ACHN (cell line): ENCODE data around the gene AQP1.

Source experiments
- DNase-seq: peaks from one replicate; pipeline ENCODE4 v3.0.0-alpha.2; 2015
- in situ Hi-C: cut with HindIII; loops from 2 replicates; pipeline ENCODE4 v1.10.0; 2017; ENCODE audit warnings: low sequenced_read_pairs, low pct_ligation_motif_present, low pct_unique_long_range_greater_than_20kb

AQP1 gene

GRCh38 chr7:30880125-30880720 is 31.4 kb upstream of the AQP1 start:
- DNase-seq = no peak
- in situ Hi-C loops = no loop called here

- DNase-seq = no peak
Measured at GRCh38 chr7:30880941-30881340, 30.7 kb upstream of the AQP1 start.

DNA sequence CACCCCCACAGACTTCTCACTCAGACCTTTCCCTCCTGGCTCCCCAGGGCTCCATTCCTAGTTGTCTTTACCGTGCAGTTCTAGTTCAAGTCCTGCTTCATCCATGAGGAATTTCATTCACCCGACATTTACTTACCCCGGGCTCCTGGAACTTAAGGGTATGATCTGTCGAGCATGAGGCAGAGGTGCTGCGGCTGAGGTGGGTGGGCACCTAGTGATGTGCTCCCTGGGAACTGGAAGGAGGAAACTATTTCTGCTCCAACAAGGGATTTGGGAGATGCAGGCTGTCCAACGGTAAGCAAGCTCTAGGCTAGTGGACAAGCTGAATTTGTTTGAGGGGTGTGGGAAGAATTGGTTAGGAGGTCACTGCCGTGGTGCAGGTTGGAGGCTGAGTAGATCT is 30.2 kb upstream of the AQP1 start:
- in situ Hi-C loops = no loop called here
- DNase-seq = no peak

More at GRCh38 chr7:30880941-30881340, 30.7 kb upstream of the AQP1 start:
- in situ Hi-C loops = no loop called here

DNA sequence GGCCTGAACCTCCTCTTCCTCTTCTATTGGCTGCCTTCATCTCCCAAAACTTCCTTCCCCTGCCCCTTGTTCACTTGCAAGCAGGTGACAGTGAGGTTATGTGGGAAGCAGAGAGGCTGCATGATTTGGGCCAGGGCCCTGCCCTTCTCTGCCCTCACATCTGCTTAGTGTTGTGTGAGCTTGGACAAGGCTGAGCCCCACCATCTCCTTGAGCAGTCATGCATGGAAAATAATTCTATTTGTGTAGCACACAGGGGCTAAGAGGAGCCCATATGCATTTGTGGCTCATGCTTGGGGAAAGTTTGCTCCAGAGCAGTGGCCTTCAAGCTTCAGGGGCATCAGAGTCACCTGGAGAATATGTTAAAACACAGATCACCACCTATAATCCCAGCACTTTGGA is 26.8 kb upstream of the AQP1 start:
- DNase-seq = no peak
- in situ Hi-C loops = no loop called here

DNA sequence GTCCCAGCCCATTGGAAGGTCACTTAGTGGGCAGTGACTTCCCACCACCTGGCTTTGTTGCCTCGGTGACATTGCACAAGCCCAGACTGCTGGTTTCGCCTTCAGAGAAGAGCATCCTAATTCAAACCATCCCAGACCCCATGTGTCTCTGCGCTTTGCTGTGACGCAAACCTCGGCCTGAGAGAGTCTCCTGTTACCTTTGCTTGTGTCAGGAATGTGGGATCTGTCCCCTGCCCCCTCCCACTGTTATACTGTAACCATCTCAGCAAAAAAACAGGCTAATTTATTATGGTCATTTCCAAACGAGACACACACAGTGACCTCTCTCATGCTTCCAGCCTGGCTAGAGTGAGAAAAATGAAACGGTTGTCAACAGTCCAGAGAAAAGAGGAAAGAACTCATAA is 25.0 kb upstream of the AQP1 start:
- in situ Hi-C loops = no loop called here
- DNase-seq = no peak

GRCh38 chr7:30887464-30887872 is 24.2 kb upstream of the AQP1 start:
- no peak for DNase-seq
- in situ Hi-C loops = no loop called here

DNA sequence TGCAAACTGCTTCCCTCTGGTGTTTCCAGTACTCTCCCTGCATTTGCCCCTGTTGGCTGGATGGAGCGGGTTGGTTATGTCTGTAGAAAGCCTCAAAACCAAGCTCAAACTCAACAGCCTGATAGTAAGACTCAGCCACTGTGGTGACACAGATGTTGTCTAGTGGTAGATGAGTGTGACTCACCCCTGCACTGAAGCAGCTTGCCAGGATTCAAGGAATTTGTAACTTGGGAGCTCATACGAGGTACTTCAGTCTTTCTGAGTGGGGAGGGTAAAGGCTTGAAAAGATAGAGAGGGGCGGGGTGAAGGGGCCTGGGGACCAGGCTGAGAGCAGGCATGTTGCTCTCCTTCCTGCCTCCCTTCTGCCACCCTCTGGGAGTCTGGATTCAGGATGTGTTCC is 22.9 kb upstream of the AQP1 start:
- peak; percentile 90 for DNase-seq
- in situ Hi-C loops = no loop called here

- in situ Hi-C loops = no loop called here
- DNase-seq = no peak
Measured at GRCh38 chr7:30890226-30890625, 21.4 kb upstream of the AQP1 start.

DNA sequence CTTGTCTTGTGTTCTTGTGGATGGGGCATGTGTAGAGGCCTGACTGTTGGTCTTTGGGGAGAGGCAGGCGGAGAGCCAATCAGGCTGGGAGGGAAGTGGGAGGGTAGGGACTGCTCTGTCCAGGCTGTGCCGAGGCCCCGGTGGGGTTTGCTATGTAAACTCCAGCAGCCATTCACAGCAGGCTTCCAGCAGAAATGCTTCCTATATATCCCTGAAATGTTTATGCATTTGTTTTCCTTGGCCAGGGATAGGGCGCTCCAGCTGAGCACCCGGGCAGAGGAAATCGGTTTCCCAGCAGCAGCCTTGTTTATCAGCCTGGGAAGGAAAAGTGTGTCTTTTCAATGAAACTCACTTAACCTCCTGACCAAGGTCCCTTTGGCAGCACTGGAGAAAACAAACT is 18.3 kb upstream of the AQP1 start:
- no peak for DNase-seq
- in situ Hi-C loops = no loop called here

DNA sequence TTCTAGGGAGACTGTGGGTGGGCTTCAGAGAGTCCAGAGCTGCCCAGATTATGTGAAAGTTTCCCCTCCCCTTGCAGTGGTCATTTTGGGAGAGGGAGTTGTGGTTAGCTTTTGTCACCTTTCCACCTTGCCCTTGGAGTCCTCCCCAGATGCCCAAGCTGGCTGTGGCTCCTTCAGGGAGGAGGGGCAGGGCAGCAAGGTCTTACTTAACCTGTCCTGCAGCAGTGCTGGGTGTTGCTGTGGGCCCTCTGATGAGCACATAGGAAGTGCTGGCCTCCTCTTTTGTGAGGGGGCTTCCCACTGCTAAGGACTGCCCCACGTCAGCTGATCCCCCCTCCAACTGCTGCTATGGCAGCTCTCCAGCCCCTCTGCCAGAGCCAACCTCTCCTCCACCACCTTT is 17.6 kb upstream of the AQP1 start:
- in situ Hi-C loops = no loop called here
- DNase-seq = no peak

GRCh38 chr7:30894866-30895605 is 16.6 kb upstream of the AQP1 start:
- no peak for DNase-seq
- in situ Hi-C loops = no loop called here

DNA sequence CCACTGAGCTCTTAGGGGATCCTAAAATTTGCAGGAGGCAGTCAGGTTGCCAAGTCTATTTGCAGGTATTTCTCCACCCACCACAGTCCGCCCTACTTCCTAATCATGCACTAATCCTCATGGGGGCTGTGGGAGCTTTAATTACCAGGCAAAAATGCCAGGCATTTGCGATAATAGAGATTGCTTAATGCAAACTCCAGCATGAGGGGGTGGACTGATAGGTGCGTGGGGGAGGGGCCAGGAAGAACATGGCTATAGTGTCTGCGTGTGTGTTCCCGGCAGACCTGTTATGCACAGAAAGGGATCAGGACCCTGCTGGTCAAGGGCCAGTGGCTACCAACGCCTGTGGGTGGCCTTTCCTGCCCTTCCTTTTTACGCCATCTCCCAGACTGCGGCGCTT is 15.6 kb upstream of the AQP1 start:
- DNase-seq = no peak
- in situ Hi-C loops = no loop called here

DNA sequence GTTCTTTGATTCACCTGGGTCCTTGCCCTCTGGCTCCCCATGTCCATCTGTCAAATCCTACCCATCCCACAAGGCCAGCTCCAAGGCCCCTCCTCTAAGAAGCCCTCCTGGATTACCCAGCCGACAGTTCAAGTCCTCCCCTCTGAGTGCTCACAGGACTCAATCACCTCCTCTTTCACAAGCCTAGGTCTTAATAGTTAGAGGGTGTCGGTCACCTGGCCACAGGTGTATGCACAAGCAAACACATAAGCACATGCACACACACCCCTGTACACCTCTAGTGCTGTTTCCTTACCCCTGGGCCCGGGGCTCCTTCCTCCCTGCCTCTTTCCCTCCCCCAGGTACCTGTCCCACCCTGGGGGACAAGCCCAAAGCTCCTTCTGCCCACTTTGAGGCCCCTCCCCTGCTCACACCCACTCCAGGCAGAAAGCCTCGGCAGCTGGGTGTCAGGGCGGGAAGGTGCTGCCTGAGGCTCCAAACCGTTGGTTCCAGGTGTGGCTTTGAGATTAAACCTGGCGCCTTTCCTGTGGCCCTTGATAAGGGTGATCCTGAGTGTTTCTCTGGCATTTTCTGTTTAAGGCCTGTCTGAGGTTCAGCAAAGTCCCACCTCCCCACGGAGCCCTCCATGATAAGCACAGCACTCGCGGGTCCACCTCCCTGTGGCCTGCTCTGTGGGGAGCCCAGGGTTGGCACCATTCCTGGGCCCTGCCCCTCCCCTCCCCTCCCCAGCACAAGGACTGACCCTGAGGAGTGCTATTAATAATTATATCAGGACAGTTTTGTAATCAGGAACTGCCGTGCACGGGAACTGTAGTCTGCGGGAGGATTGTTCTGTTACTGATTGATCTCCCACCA is 14.6 kb upstream of the AQP1 start:
- in situ Hi-C loops = no loop called here
- peak; percentile 31 for DNase-seq

DNA sequence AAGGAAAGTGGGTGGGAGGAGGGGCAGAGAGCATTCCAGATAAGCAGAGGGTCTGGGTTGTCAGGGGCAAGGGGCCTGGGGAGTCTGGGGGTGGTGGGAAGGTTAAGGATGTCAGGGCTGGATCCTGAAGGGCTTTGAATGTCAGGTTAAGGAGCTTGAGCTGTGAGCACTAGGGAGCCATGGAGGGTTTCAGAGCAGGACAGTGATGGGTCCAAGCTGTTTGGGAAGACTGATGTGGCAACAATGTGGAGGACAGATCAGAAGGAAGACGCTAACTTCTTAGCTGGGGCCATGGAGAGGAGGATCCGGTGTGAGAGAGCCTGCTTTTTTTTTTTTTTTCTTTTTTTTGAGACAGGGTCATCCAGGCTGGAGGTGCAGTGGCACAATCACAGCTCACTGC is 13.9 kb upstream of the AQP1 start:
- in situ Hi-C loops = no loop called here
- no peak for DNase-seq

DNA sequence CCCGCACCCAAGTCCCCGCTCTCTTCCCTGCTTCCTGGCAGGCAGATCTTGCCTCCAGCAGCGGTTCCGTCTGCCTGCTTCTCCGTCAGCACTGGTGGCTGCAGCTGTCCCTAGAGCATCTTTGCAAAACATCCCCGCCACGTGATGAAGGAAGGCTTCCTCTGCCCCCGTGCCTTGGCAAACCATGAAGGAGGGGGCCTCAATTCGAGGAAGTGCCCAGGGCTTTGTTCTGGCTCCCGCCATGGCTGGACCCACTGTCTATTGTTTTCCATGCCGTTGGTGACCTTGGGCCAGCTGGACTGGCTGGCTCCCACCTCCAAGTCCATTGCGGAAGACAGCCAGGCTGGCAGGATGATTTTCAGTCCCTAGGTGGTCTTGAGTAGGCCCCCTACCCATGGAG is 13.2 kb upstream of the AQP1 start:
- in situ Hi-C loops = no loop called here

GRCh38 chr7:30899066-30899465 is 12.6 kb upstream of the AQP1 start:
- in situ Hi-C loops = no loop called here

More for the DNA sequence above, 13.2 kb upstream of the AQP1 start:
- DNase-seq = no peak

DNA sequence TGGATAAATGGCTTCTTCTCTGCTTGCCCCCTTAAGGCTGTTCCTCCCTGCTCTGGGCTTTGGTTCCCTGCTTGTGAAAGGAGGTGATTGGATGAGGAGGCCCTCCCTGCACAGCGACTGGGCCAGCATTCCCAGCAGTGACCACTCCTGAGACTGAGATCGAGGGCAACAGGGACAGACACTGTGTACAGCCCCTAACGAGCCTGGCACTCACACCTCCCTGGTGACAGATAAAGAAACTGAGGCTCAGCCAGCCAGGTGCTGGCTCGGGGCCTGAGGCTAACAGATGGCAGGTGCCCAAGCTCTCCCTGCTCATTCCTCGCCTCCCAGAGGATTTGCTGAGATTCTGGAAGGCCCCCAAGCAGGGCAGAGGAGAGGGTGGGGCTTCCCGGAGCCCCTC is 12.0 kb upstream of the AQP1 start:
- DNase-seq = no peak
- in situ Hi-C loops = no loop called here

More at GRCh38 chr7:30899066-30899465, 12.6 kb upstream of the AQP1 start:
- DNase-seq = no peak

- no peak for DNase-seq
Measured at GRCh38 chr7:30900053-30900452, 11.6 kb upstream of the AQP1 start.

DNA sequence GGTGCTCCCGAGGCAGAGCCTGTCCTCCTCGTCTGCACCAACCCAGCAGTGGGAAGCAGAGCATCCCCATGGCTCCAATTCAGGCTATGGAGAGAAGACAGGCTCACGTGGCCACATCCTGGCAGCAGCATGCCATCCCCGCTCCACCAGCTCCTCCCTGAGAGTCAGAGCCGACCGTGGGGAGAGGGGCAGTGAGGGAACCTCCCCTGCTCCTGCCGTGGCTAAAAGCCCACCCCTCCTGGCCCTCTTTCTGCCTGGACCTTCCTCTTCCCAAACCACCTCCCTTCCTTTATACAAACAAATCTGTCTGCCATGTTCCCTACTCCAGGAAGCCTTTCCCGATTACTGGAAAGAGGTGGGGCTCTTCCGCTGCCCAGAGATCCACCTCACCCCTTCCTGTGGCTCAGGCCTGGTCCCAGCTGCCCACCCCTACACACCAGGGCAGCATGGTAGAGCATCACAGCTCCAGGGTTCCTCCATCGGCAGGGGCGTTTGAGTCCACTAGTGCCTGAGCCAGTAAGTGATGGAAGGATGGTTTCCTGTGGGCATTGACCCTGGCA is 10.8 kb upstream of the AQP1 start:
- no peak for DNase-seq
- in situ Hi-C loops = no loop called here

More at GRCh38 chr7:30900053-30900452, 11.6 kb upstream of the AQP1 start:
- in situ Hi-C loops = no loop called here
